Hepatocyte (in vitro differentiated cells): Measurements from ENCODE around the gene SH2D7. TPM values are rescaled to one million over a fixed set of nuclear protein-coding genes. Genes with fewer than 3 reads are reported as not detected.

Experiments
- DNase-seq: peaks from one replicate; pipeline ENCODE4 v3.0.0-alpha.2; 2016; ENCODE audit warnings: low spot score
- H2AFZ ChIP-seq: fragments of 200-600 bp; sonication (generic); 2 replicates; pipeline ENCODE4 v1.6.0; 2016; ENCODE audit warnings: antibody characterized with exemption, mild to moderate bottlenecking
- H3K27ac ChIP-seq: fragments of 200-600 bp; sonication (generic); 2 replicates; pipeline ENCODE4 v1.5.1; 2016; ENCODE audit warnings: mild to moderate bottlenecking
- H3K27me3 ChIP-seq: fragments of 200-600 bp; sonication (generic); 2 replicates; pipeline ENCODE4 v1.6.1; 2016
- H3K36me3 ChIP-seq: fragments of 200-600 bp; sonication (generic); replicated peaks from 2 replicates; pipeline ENCODE4 v1.5.1; 2016; ENCODE audit warnings: low read depth; ENCODE audit not compliant: insufficient read depth
- H3K4me1 ChIP-seq: fragments of 200-600 bp; sonication (generic); 2 replicates; pipeline ENCODE4 v1.5.1; 2016; ENCODE audit warnings: mild to moderate bottlenecking, moderate library complexity; ENCODE audit not compliant: insufficient read depth
- H3K4me2 ChIP-seq: fragments of 200-600 bp; sonication (generic); 2 replicates; pipeline ENCODE4 v1.6.0; 2016
- H3K4me3 ChIP-seq: fragments of 200-600 bp; sonication (generic); 2 replicates; pipeline ENCODE4 v1.5.1; 2016; ENCODE audit warnings: mild to moderate bottlenecking
- H3K79me2 ChIP-seq: fragments of 200-600 bp; sonication (generic); 2 replicates; pipeline ENCODE4 v1.6.0; 2017; ENCODE audit warnings: mild to moderate bottlenecking
- H3K9me2 ChIP-seq: fragments of 200-600 bp; sonication (generic); replicated peaks from 2 replicates; pipeline ENCODE4 v1.6.0; 2017; ENCODE audit warnings: mild to moderate bottlenecking; ENCODE audit not compliant: insufficient read depth
- H3K9me3 ChIP-seq: fragments of 200-600 bp; sonication (generic); 2 replicates; pipeline ENCODE4 v1.5.1; 2016; ENCODE audit warnings: low read depth, mild to moderate bottlenecking
- H4K20me1 ChIP-seq: fragments of 200-600 bp; sonication (generic); 2 replicates; pipeline ENCODE4 v1.6.0; 2016; ENCODE audit warnings: mild to moderate bottlenecking; ENCODE audit not compliant: insufficient read depth, poor library complexity, severe bottlenecking
- EZH2 ChIP-seq: fragments of 200-600 bp; sonication (generic); IDR thresholded peaks from 2 replicates; pipeline ENCODE4 v1.6.1; 2016; ENCODE audit warnings: antibody characterized with exemption, mild to moderate bottlenecking, borderline replicate concordance
- EZH2phosphoT487 ChIP-seq: fragments of 200-600 bp; sonication (generic); IDR thresholded peaks from one replicate; pipeline ENCODE4 v1.6.1; 2018; ENCODE audit warnings: antibody characterized with exemption, mild to moderate bottlenecking, low read depth, moderate library complexity; ENCODE audit not compliant: unreplicated experiment, severe bottlenecking
- WGBS: methylation state at CpG from one replicate; pipeline ENCODE4 v1.1.6; 2016; ENCODE audit warnings: low lambda C conversion rate; ENCODE audit errors: missing lambda C conversion rate; 5-methylcytosine and 5-hydroxymethylcytosine counted together
- polyA plus RNA-seq: library from polyadenylated mRNA; unstranded; fragments of >200 nt; fragmentation: Nextera tagmentation; extraction: Ambion mirVana; gene quantifications from 2 replicates; pipeline ENCODE4 v1.2.1, GENCODE V29; 2016
- total RNA-seq: library from RNA; depleted of rRNA; stranded (reverse); fragments of >200 nt; gene quantifications from 2 replicates; pipeline ENCODE4 v1.2.3, GENCODE V29; 2014
- TF ChIP-seq, protein P1 (sequence below): fragments of 200-600 bp; sonication (generic); IDR thresholded peaks from 2 replicates; pipeline ENCODE4 v1.5.1; 2016; ENCODE audit warnings: antibody characterized with exemption, mild to moderate bottlenecking; ENCODE audit not compliant: poor library complexity

SH2D7 gene
- total and polyA plus RNA-seq, 2 experiments from 2014 or later = 0.22 TPM; not detected in 1

- Histone ChIP-seq H4K20me1 (no peaks in the 10 kb centered on the region), H3K4me1 (no peaks in the 10 kb centered on the region), H3K4me2 (no peak overlapping the region), H3K9me2 (no peaks in the 10 kb centered on the region), H3K27me3 (no peaks in the 10 kb centered on the region), H3K36me3 (no peaks in the 10 kb centered on the region), H3K9me3 (no peaks in the 10 kb centered on the region), H2AFZ (no peak overlapping the region), H3K4me3 (no peak overlapping the region), H3K79me2 (no peaks in the 10 kb centered on the region), H3K27ac (no peak overlapping the region)
- 90% methylated on average over 6 of the region's 6 CpGs for WGBS
- no peak for DNase-seq
- TF ChIP-seq EZH2phosphoT487 = no peak
- TF ChIP-seq, protein P1, sequence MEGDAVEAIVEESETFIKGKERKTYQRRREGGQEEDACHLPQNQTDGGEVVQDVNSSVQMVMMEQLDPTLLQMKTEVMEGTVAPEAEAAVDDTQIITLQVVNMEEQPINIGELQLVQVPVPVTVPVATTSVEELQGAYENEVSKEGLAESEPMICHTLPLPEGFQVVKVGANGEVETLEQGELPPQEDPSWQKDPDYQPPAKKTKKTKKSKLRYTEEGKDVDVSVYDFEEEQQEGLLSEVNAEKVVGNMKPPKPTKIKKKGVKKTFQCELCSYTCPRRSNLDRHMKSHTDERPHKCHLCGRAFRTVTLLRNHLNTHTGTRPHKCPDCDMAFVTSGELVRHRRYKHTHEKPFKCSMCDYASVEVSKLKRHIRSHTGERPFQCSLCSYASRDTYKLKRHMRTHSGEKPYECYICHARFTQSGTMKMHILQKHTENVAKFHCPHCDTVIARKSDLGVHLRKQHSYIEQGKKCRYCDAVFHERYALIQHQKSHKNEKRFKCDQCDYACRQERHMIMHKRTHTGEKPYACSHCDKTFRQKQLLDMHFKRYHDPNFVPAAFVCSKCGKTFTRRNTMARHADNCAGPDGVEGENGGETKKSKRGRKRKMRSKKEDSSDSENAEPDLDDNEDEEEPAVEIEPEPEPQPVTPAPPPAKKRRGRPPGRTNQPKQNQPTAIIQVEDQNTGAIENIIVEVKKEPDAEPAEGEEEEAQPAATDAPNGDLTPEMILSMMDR = no peak
- no peak for TF ChIP-seq EZH2
Observed at GRCh38 chr15:78102741-78103140, 10.4 kb downstream of the SH2D7 start.

- Histone ChIP-seq H3K9me3 (no peaks in the 10 kb centered on the region), H3K27me3 (no peaks in the 10 kb centered on the region), H2AFZ (no peak overlapping the region), H3K79me2 (no peaks in the 10 kb centered on the region), H4K20me1 (no peaks in the 10 kb centered on the region), H3K36me3 (no peaks in the 10 kb centered on the region), H3K4me3 (no peak overlapping the region), H3K9me2 (no peaks in the 10 kb centered on the region), H3K4me2 (no peak overlapping the region), H3K4me1 (no peaks in the 10 kb centered on the region), H3K27ac (no peak overlapping the region)
- WGBS = 88% methylated on average over 12 of the region's 12 CpGs
- DNase-seq = no peak
- TF ChIP-seq EZH2 (no peak), EZH2phosphoT487 (no peak)
- TF ChIP-seq, protein P1 = no peak
Observed at GRCh38 chr15:78103406-78104118, 11.2 kb downstream of the SH2D7 start.

GRCh38 chr15:78104119-78104479 is 11.7 kb downstream of the SH2D7 start:
- Histone ChIP-seq H3K79me2 (no peaks in the 10 kb centered on the region), H4K20me1 (no peaks in the 10 kb centered on the region), H3K36me3 (no peaks in the 10 kb centered on the region), H2AFZ (no peak overlapping the region), H3K4me1 (no peaks in the 10 kb centered on the region), H3K4me2 (no peak overlapping the region), H3K9me2 (no peaks in the 10 kb centered on the region), H3K9me3 (no peaks in the 10 kb centered on the region), H3K27ac (no peak overlapping the region), H3K27me3 (no peaks in the 10 kb centered on the region), H3K4me3 (no peak overlapping the region)
- no peak for TF ChIP-seq EZH2phosphoT487
- TF ChIP-seq, protein P1 = no peak
- TF ChIP-seq EZH2 = no peak
- 83% methylated on average over 4 of the region's 4 CpGs for WGBS
- no peak for DNase-seq
